HG03039 (cell line): ENCODE results near the gene RNASEH2A.
A peak's percentile ranks its signal among the peaks of the same experiment; 100 is the strongest.
"Not testable (repeated sequence)": the region's sequence is repeated elsewhere in the genome, so short reads cannot be mapped to it uniquely, and the experiment has no call there.

ENCODE experiments used
- ATAC-seq: cut with Tn5 transposase; IDR thresholded peaks from one replicate; pipeline ENCODE4 v1.9.1; 2021; ENCODE audit warnings: mild to moderate bottlenecking, moderate library complexity; ENCODE audit not compliant: unreplicated experiment

RNASEH2A gene

GRCh38 chr19:12792853-12793289 lies 13.5 kb upstream of the RNASEH2A start:
- no peak for ATAC-seq

GRCh38 chr19:12793290-12794195 lies 12.8 kb upstream of the RNASEH2A start:
- ATAC-seq = peak; percentile 26

DNA sequence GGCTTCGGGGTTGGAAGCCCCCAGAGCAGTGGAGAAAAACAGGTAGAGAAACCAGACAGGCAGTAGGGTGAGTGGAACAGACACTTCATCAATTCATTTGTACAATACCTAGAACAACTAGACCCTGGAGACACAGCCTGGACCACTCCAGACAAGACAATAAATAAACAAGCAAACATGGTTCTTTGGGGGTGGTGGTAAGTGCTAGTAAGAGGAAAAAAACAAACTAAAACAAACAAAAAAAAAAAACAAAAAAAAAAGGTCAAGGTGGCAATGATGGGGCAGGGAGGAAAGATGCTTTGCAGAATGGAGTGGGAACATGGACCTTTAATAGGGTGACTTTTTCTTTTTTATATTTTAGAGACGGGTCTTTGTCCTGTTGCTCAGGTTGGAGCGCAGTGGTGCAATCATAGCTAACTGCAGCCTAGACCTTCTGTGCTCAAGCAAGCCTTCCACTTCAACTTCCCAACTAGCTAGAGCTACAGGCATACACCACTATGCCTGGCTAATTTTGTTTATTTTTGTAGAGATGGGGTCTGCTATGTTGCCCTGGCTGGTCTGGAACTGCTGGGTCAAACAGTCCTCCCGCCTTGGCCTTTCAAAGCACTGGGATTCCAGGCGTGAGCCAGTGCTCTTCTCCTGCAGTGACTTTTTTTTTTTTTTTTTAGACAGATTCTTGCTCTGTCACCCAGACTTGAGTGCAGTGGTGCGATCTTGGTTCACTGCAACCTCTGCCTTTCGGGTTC lies 12.0 kb upstream of the RNASEH2A start:
- no peak for ATAC-seq

- ATAC-seq = no peak
Measured at GRCh38 chr19:12794971-12795381, 11.4 kb upstream of the RNASEH2A start.

GRCh38 chr19:12796146-12797071 lies 10.0 kb upstream of the RNASEH2A start:
- no peak for ATAC-seq

DNA sequence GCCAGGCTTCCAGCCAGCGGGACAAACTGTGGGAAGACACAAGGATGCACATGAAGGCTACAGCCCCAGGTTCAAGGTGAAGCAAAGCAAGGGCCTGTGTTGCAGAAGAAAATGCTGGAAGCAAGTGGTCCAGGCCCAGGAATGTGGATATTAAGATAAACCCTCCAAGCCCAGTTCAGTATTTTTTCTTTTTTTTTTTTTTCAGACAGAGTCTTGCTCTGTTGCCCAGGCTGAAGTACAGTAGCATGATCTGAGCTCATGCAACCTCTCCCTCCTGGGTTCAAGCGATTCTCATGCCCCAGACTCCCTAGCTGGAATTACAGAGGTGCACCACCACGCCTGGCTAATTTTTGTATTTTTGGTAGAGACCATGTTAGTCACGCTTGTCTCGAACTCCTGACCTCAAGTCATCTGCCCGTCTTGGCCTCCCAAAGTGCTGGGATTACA lies 9.2 kb upstream of the RNASEH2A start:
- no peak for ATAC-seq

GRCh38 chr19:12797607-12798006 lies 8.8 kb upstream of the RNASEH2A start:
- ATAC-seq = not testable (repeated sequence)

- no peak for ATAC-seq
Measured at GRCh38 chr19:12799742-12800465, 6.5 kb upstream of the RNASEH2A start.

DNA sequence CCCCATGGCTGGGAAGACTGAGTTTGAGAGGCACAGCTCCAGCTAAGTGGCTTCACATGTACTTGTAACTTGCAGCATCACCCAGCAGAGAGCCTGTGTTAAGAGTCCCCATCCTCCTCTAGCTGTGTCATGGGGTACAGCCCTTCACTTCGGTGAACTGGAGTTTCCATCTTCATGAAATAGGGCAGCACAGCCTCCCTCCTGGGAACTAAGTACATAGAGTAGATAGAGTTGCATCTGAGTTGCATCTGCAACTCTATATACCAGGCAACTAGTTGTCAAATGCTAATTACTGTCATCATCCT lies 6.0 kb upstream of the RNASEH2A start:
- no peak for ATAC-seq

DNA sequence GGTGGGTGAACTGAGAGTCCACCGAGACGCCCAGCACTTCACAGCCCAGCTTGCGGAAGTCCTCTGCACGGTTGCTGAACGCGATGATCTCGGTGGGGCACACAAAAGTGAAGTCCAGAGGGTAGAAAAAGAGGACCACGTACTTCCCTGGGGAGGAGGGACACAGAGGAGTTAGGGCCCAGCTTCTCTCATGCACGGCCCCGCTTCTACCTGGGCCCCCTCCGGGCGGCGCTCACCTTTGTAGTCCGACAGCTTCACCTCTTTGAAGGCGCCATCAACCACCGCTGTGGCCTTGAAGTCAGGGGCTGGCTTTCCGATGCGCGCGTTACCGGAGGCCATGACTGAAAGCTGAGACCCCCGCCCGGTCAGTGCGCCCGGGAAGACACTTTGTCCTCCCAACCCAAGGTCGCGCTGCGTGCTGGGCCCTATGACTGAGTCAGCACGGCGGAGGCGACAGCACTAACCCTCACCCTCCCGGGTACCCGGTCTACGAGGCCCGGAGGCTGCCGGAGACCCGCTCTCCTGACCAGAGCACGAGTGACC lies 5.4 kb upstream of the RNASEH2A start:
- no peak for ATAC-seq

DNA sequence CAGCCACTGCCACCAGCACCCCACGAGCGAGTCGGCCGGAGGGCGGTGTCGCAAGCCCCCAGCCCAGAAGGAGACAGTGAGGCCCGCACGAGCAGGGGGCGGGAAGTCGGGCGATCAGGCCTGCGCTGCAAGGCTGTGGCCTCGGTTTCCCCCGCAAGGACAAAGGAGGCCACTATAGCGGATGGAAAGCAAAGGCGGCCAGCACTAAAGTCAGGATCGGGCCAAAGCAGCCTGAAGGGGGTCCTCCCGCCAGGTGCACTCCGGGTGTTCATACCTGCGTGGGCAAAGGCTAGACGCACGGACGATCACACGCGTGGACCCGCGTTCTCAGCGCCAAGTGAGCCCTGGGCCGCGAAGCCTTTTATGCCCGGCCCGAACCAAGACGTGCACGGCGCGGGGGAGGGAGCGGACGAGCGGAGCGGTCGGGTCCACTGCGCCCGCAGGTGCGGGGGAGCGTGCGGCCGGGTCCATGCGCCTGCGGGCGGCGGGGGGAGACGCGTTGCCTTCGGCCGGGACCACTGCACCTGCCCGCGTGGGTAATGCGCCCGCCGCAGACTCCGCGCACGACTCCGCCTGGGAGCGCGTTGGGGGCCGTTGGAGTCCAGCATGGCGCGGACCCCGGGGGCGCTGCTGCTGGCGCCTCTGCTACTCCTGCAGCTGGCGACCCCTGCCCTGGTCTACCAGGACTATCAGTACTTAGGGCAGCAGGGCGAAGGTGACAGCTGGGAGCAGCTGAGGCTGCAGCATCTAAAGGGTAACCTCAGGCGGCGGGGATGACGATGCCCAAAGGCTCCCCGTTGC lies 4.7 kb upstream of the RNASEH2A start, which contains the start of the genes PRDX2 and THSD8:
Gene PRDX2 (minus strand): TSS at position 335 of the 801 bp plus-strand sequence. CDS start 539 bp downstream, outside the sequence.
Gene THSD8 (plus strand): TSS at position 604 of the 801 bp plus-strand sequence. CDS start 3 bp downstream, at position 607.
- no peak for ATAC-seq

- ATAC-seq = no peak
Measured at GRCh38 chr19:12802267-12803106, 3.9 kb upstream of the RNASEH2A start.

DNA sequence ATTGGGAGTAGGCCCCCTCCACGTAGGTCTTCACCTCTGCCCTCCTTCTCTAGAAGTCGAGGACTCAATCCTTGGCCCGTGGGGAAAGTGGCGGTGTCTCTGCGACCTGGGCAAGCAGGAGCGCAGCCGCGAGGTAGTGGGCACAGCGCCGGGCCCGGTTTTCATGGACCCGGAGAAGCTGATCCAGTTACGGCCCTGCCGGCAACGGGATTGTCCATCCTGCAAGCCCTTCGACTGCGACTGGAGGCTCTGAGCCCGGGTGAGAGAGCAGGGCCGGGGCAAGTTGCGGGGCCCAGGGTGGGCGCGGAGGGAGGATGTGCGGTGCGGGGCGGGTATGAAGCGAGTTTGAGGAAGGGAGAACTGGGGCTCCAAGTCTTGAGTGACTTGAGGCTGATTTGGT lies 2.3 kb upstream of the RNASEH2A start:
- ATAC-seq = no peak

DNA sequence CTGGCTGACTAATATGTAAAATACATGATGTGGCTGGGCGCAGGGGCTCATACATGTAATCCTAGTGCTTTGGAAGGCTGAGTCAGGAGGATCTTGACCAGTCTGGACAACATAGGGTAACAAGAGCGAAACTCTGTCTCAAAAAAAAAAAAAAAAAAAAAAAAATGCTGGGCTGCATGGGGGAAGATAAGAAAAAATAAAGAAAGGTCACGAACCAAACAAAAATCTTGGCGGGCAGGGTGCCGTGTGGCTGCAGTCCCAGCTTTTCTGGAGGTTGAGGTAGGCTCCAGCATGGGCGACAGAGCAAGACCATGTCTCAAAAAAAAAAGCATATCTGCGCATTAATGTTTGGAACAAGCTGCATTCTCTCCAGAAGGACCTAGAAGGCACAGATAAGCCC lies 8.7 kb downstream of the RNASEH2A start:
- no peak for ATAC-seq

GRCh38 chr19:12817188-12817587 lies 10.8 kb downstream of the RNASEH2A start:
- not testable (repeated sequence) for ATAC-seq

DNA sequence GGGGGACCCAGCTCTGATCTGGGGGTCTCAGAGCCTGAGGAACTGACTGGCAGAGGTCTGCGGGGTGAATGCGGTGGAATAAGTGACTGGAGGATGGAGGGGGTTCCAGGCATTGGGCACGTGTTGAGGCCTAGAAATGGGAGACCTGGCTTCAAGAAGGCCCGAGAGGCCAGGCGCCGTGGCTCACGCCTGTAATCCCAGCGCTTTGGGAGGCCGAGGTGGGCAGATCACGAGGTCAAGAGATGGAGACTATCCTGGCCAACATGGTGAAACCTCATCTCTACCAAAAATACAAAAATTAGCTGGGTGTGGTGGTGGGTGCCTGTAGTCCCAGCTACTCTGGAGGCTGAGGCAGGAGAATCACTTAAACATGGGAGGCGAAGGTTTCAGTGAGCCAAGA lies 11.4 kb downstream of the RNASEH2A start:
- not testable (repeated sequence) for ATAC-seq

DNA sequence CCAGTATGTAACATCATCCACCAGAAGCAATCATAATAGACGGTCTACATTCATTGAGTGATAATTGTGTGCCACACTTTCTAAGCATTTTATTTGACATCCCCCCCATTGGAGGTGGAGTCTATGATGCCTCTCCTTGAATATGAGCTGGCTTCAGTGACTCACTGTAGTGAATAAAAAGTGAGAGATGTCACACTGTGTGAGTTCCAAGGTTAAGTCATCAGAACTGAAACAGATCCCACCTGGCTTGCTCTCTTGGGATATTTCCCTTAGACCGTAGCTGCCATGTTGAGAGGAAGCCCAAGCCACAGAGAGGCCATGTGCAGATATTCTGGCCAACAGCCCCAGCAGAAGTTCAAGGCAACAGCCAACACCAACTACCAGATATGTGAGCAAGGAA lies 15.4 kb downstream of the RNASEH2A start:
- no peak for ATAC-seq
